Measurements from ENCODE around the gene MAP3K14. TPM values are rescaled to one million over a fixed set of nuclear protein-coding genes. Genes with fewer than 3 reads are reported as not detected.
A peak's percentile ranks its signal among the peaks of the same experiment; 100 is the strongest.

MAP3K14 gene
- polyA plus RNA-seq, 1 of the 3 experiments (the other 2 are of a cell fraction), result 11.9 TPM

GRCh38 chr17:45322168-45322567 lies 5.3 kb upstream of the MAP3K14 start:
- Histone ChIP-seq H3K4me3 (ENCODE audit: low read depth in 2 of 2, low read length in 1 of 2) (no peak overlapping the region), H3K4me2 (peak overlapping the region; percentile 73), H3K9ac (no peak overlapping the region), H3F3A (replicated peaks; ENCODE audit: insufficient read depth) (peaks cover 44% of the 10 kb centered on the region), H2AFZ (ENCODE audit: low read depth) (peak overlapping the region; percentile 17; the same call in 1 of the 2 replicates), H3K36me3 (replicated peaks in 1 of 2; ENCODE audit: control insufficient read depth in 1 of 2, insufficient read depth in 2 of 2, low read length in 1 of 2) (no peaks in the 10 kb centered on the region), H3K4me1 (ENCODE audit: control insufficient read depth in 1 of 2, insufficient read depth in 2 of 2, low read depth in 1 of 2, low read length in 1 of 2) (peaks cover 18 to 43% of the 10 kb centered on the region in 2 experiments; a peak in 3 of 4 replicates), H4K20me1 (ENCODE audit: insufficient read depth) (no peaks in the 10 kb centered on the region), H3K79me2 (ENCODE audit: insufficient read depth) (no peaks in the 10 kb centered on the region), H3K9me3 (no peaks in the 10 kb centered on the region), H3K27ac (ENCODE audit: low read depth in 2 of 2, low read length in 1 of 2) (peak overlapping the region; percentile 72 to 99; a peak in 3 of 4 replicates), H3K27me3 (ENCODE audit: insufficient read depth) (no peaks in the 10 kb centered on the region), H3K9me2 (no peaks in the 10 kb centered on the region)
- ChIA-PET CTCF (no interaction called here), POLR2A (no interaction called here)
- 100% methylated on average over 2 of the region's 2 CpGs for WGBS (ENCODE audit: low lambda C conversion rate)
- TF ChIP-seq USF1 (IDR thresholded peaks at IDR 0.05; ENCODE audit: borderline replicate concordance, low read depth) (no peak), RFX5 (IDR thresholded peaks at IDR 0.05; ENCODE audit: low read length) (no peak), ZBTB33 (IDR thresholded peaks at IDR 0.05; ENCODE audit: borderline replicate concordance, low read depth) (no peak), ELF1 (IDR thresholded peaks at IDR 0.05) (no peak), FOXJ3 (CRISPR knock-in tag; IDR thresholded peaks at IDR 0.05) (no peak), NFIC (IDR thresholded peaks at IDR 0.05; ENCODE audit: borderline replicate concordance) (no peak), YY1 (IDR thresholded peaks at IDR 0.05; ENCODE audit: low read depth) (no peak), MEF2A (IDR thresholded peaks at IDR 0.05; ENCODE audit: borderline replicate concordance, low read depth) (no peak), POLR2AphosphoS5 (IDR thresholded peaks at IDR 0.05; ENCODE audit: low read depth, low read length) (no peak), FOSL2 (IDR thresholded peaks at IDR 0.05; ENCODE audit: borderline replicate concordance, low read depth) (no peak), CTCF (IDR thresholded peaks at IDR 0.05) (no peak)
- DNase-seq, result no peak

GRCh38 chr17:45320931-45321461 lies 4.2 kb upstream of the MAP3K14 start:
- POLR2A ChIA-PET, result no interaction called here
- H3K4me3 ChIP-seq (ENCODE audit: low read depth in 2 of 2, low read length in 1 of 2), result no peak overlapping the region
- peaks cover 19 to 43% of the 10 kb centered on the region in 2 experiments; a peak in 3 of 4 replicates for H3K4me1 ChIP-seq (ENCODE audit: control insufficient read depth in 1 of 2, insufficient read depth in 2 of 2, low read depth in 1 of 2, low read length in 1 of 2)
- no peak for TF ChIP-seq EZH2phosphoT487 (IDR thresholded peaks at IDR 0.05; ENCODE audit: borderline replicate concordance, low read depth)
- TF ChIP-seq USF2 (IDR thresholded peaks at IDR 0.05; ENCODE audit: borderline replicate concordance, low read depth, low read length), result no peak
- TF ChIP-seq SMC3 (IDR thresholded peaks at IDR 0.05; ENCODE audit: low read depth, low read length), result no peak
- peak; percentile 78; the same call in 1 of the 2 replicates for TF ChIP-seq MEF2A (IDR thresholded peaks at IDR 0.05; ENCODE audit: borderline replicate concordance, low read depth)
- peak; percentile 94 for TF ChIP-seq RXRA (IDR thresholded peaks at IDR 0.05; ENCODE audit: borderline replicate concordance, low read depth)
- 0 out of 2 replicates have a peak, but pooled peaks have one; percentile 15 for TF ChIP-seq USF1 (IDR thresholded peaks at IDR 0.05; ENCODE audit: borderline replicate concordance, low read depth)
- peak; percentile 95 for TF ChIP-seq PBX3 (IDR thresholded peaks at IDR 0.05)
- no peak for TF ChIP-seq FOXJ3 (CRISPR knock-in tag; IDR thresholded peaks at IDR 0.05)
- peak; percentile 90 for TF ChIP-seq ZBTB33 (IDR thresholded peaks at IDR 0.05; ENCODE audit: borderline replicate concordance, low read depth)

More at GRCh38 chr17:45320931-45321461, 4.2 kb upstream of the MAP3K14 start:
- CTCF ChIA-PET, result no interaction called here
- Histone ChIP-seq H3K36me3 (replicated peaks in 1 of 2; ENCODE audit: control insufficient read depth in 1 of 2, insufficient read depth in 2 of 2, low read length in 1 of 2) (no peaks in the 10 kb centered on the region), H3F3A (replicated peaks; ENCODE audit: insufficient read depth) (peaks cover 44% of the 10 kb centered on the region), H3K79me2 (ENCODE audit: insufficient read depth) (peaks cover 6% of the 10 kb centered on the region), H2AFZ (ENCODE audit: low read depth) (no peak overlapping the region), H3K4me2 (peak overlapping the region; percentile 85), H3K27me3 (ENCODE audit: insufficient read depth) (no peaks in the 10 kb centered on the region), H3K9ac (peak overlapping the region; percentile 65; the same call in 1 of the 2 replicates), H4K20me1 (ENCODE audit: insufficient read depth) (peaks cover 3% of the 10 kb centered on the region), H3K27ac (ENCODE audit: low read depth in 2 of 2, low read length in 1 of 2) (peak overlapping the region; percentile 72 to 99; a peak in 3 of 4 replicates), H3K9me2 (no peaks in the 10 kb centered on the region), H3K9me3 (no peaks in the 10 kb centered on the region)
- WGBS (ENCODE audit: low lambda C conversion rate), result 0% methylated on average over 1 of the region's 1 CpG
- DNase-seq, result no peak

Measured in SK-N-SH (cell line).